GM21515 (cell line): Measurements from ENCODE around the gene NBPF11.
"Not testable (repeated sequence)": the region's sequence is repeated elsewhere in the genome, so short reads cannot be mapped to it uniquely, and the experiment has no call there.

Experiments
- ATAC-seq: cut with Tn5 transposase; IDR thresholded peaks from one replicate; pipeline ENCODE4 v1.9.1; 2021; ENCODE audit not compliant: unreplicated experiment

NBPF11 gene

GRCh38 chr1:148151371-148151819, 686 bp downstream of the NBPF11 start:
- peak; percentile 27 for ATAC-seq

DNA sequence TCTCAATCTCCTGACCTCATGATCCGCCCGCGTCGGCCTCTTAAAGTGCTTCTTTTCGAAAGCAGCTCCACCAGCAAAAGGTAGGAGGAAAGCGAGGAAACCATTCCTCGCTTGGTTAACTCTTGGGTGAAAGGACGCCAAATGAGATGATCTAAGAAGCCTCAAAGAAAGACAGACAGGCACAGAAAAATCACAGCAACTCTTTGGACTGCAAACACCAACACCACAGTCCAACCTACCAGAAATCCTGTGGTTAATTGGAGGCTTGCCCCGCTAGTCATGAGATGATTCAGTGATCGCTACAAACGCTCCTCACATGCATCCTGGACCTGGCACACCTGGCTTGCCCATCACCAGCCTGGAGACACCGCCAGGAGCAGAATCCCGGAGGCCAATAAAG, 1.1 kb downstream of the NBPF11 start:
- peak; percentile 15 for ATAC-seq

DNA sequence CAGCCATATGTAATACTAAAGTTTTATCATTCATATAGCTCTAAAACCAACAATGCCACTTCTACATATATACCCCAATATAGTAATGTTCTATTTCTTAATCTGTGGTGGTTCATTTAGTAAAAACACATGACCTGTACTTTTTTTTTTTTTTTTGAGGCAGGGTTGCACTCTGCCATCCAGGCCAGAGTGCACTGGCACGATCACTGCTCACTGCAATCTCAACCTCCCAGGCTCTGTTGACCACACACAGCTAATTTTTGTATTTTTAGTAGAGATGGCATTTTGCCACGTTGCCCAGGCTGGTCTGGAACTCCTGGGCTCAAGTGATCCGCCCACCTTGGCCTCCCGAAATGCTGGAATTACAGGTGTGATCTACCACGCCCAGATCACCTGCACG, 2.1 kb downstream of the NBPF11 start:
- ATAC-seq, result not testable (repeated sequence)

DNA sequence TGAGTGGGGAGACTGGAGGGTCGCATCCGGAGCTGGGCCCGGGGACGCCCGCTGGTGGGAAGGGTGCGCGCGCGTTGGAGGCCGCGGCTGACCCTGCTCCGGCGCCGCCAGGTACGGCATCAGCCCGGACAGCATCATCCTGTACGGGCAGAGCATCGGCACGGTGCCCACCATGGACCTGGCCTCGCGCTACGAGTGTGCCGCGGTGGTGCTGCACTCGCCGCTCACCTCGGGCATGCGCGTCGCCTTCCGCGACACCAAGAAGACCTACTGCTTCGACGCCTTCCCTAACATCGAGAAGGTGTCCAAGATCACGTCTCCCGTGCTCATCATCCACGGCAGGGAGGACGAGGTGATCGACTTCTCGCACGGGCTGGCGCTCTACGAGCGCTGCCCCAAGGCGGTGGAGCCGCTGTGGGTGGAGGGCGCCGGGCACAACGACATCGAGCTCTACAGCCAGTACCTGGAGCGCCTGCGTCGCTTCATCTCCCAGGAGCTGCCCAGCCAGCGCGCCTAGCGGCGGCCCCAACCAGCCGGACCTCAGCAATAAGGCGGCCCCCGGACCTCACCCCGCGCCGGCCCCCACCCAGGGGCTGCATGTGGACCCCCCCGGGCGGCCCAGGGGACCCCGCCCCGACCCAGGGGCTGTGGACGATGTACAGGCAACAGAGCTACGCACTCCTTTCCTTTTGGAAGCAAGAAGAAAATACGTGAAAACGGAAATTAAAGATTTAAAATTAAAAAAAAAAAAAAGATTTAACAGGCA, 2.8 kb downstream of the NBPF11 start:
- not testable (repeated sequence) for ATAC-seq

GRCh38 chr1:148147052-148147838, 4.8 kb downstream of the NBPF11 start:
- ATAC-seq, result not testable (repeated sequence)

DNA sequence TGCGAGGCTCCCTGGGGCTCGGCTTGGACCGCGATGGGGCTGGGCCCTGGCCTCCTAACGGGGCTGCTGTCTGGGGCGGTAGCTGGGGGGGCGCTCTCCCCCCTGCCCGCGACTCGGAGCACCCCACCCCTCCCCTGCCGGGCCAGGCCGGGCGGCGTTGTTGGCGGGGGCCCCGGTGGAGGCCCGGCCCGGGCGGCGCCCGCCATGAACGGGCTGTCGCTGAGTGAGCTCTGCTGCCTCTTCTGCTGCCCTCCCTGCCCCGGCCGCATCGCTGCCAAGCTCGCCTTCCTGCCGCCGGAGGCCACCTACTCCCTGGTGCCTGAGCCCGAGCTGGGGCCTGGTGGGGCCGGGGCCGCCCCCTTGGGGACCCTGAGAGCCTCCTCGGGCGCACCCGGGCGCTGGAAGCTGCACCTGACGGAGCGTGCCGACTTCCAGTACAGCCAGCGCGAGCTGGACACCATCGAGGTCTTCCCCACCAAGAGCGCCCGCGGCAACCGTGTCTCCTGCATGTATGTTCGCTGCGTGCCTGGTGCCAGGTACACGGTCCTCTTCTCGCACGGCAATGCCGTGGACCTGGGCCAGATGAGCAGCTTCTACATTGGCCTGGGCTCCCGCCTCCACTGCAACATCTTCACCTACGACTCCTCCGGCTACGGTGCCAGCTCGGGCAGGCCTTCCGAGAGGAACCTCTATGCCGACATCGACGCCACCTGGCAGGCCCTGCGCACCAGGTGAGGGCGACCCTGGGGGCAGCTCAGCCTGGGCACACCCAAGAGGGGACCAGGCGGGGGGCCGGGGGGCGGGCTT, 5.7 kb downstream of the NBPF11 start:
- ATAC-seq, result not testable (repeated sequence)

- not testable (repeated sequence) for ATAC-seq
Measured at GRCh38 chr1:148143223-148143622, 8.9 kb downstream of the NBPF11 start.

DNA sequence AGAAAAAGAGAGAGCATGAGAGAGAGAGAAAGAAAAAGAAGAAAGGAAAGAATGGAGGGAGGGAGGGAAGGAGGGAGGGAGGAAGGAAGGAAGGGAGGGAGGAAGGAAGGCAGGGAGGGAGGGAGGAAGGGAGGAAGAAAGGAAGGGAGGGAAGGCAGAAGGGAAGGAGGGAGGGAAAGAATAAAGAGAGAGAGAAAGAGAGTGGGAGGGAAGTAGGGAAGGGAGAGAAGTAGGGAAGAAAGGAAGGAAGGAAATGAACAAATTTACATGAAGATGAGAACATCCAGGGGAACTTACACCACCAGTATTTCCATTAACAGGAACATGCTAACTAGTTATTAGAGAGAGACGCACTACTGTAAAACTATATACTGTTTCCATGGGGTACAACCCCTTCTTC, 10.1 kb downstream of the NBPF11 start:
- not testable (repeated sequence) for ATAC-seq

DNA sequence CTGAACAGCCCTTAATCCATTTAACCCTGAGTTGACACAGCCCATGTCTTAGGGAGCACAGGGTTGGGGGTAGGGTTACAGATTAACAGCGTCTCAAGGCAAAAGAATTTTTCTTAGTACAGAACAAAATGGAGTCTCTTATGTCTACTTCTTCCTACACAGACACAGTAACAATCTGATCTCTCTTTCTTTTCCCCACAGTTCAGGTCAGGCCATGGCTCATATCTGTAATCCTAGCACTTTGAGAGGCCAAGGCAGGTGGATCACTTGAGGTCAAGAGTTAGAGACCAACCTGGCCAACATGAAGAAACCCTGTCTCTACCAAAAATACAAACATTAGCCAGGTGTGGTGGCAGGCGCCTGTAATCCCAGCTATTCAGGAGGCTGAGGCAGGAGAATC, 13.5 kb downstream of the NBPF11 start:
- not testable (repeated sequence) for ATAC-seq

- ATAC-seq, result not testable (repeated sequence)
Measured at GRCh38 chr1:148122341-148122740, 29.7 kb downstream of the NBPF11 start.

DNA sequence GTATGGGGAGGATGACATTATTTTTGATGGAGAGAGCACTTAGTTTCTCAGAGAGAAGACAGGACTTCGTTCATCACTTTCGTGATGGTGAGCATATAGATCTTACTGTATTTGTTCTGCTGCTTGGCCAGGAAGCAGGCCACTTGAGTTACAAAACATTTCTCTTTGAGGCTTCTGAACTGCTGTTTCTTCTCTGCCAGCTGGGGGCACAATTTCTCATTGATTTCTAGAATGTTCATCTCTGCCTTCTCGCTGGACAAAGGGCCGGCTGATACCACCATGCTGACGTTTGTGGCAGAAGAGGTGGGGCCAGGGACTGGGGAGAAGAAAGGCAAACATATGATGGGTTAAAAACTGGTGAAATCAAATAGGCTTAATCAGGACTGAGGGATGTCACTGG, 31.7 kb downstream of the NBPF11 start:
- not testable (repeated sequence) for ATAC-seq

DNA sequence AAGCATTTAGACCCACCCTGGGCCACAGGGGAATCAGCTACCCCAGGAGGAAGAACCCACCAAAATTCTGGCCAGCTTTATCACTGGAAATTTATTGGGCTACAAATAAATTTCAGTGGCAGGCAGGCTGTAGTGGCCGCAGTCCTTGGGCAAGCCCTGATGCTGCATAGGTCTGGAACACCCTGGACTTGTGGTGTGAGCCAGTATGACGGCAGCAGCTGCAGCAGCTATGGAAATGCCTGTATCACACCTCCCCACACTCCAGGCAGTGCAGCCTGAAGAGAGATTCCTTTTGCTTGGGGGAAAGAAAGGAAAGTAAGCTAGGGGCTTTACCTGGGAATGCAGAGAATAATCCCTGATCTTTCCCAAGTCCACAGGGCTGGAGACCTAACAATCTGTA, 56.3 kb downstream of the NBPF11 start:
- not testable (repeated sequence) for ATAC-seq

DNA sequence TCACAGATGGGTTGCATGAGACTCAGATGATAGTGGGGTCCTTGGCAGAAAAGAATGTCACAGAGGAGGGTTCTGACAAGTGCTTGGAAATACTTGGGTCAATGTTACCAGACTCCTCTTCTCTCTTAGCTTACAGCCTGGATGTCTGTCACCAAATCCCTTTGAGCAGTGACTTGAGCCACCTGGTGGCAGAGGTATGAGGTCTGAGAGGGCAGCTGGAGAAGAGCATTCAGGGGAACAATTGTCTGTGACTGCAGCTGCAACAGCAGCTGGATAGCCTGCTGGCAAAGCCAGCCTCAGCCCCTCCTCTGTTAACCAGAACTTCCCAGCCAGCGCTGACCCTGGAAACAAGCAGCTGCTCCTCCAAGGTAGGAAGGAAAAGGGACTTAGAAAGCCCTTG, 65.9 kb downstream of the NBPF11 start:
- not testable (repeated sequence) for ATAC-seq

DNA sequence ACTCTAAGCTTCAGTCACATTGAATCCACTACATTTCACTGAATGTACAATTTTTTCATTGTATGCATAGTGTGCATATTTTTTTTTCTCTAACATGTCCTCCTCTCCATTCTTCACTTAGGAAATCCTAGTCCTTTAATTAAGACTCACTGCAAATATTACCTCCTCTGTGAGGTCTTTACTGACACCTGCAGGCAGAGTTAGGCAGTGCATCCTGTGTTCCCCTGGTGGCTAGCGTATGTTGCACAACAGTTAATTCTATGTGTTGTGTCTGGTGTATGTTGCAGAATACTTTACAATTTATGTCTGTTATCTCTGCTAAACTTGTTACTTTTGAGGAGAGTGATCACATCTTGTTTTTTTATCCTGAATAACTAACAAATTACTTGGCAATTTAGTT, 70.9 kb downstream of the NBPF11 start:
- peak; percentile 58 for ATAC-seq

- ATAC-seq, result not testable (repeated sequence)
Measured at GRCh38 chr1:148078632-148079519, 73.2 kb downstream of the NBPF11 start.

DNA sequence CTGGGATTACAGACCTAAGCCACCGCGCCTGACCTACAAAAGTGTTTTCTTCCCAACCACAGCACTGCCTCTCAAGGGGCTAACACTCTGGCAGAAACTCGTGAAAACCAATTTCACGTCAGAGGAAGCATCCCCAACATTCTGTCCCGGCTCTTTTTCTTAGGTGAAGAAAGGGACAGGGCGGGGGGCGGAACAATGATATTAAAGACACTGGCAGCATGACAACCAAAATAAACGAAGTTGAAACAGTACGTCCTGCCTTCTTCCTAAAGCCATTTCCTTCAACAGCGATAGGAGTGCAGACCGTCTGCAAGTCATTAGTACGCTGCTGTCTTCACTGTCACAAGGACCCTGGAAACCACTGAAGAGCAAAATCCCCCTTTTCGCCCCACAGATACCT, 74.0 kb downstream of the NBPF11 start:
- not testable (repeated sequence) for ATAC-seq

DNA sequence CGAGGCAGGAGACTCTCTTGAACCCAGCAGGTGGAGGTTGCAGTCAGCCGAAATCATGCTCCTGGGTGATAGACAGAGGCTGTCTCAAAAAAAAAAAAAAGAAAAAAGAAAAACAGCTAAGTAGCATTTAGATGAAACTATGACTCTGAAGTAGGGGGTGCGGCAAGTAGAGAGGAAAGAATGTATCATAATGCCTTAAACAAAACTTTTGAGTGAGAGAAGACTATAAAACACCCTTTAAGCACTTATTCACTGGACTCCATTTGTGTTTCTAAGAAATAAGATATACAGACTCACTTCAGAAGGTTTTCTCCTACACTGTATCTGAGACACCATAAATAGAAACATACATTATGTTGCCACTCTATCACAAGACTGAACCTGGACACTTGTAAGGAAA, 74.6 kb downstream of the NBPF11 start:
- not testable (repeated sequence) for ATAC-seq

DNA sequence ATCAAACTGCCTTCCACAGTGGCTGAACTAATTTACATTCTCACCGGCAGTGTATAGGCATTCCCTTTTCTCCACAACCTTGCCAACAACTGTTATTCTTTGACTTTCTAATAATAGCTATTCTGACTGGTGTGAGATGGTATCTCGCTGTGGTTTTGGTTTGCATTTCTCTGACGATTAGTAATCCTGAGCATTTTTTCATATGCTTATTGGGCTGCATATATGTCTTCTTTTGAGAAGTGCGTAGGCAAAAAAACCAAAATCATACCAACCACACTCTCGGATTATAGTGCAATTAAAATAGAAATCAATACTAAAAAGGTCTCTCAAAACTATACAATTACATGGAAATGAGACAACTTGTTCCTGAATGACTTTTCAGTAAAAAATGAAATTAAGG, 78.7 kb downstream of the NBPF11 start:
- ATAC-seq, result not testable (repeated sequence)

DNA sequence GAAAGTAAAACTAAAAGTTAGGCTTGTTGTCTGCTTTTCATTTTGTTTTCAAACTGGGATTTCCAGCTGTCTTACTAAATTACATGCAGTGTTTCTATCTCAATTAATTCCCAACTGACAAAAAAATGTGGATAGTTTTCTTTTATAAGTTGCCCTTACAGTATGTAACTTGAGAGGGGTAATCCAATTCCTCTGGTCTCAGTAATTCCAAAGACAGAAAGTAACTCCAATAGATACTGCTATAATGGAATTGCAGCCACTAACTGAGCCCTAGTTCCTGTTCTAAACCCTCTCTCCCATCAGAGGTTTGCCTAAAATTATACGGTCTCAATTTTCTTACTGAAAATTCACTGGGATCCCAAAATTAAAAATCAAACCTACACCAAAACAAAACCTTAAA, 83.5 kb downstream of the NBPF11 start:
- ATAC-seq, result not testable (repeated sequence)

DNA sequence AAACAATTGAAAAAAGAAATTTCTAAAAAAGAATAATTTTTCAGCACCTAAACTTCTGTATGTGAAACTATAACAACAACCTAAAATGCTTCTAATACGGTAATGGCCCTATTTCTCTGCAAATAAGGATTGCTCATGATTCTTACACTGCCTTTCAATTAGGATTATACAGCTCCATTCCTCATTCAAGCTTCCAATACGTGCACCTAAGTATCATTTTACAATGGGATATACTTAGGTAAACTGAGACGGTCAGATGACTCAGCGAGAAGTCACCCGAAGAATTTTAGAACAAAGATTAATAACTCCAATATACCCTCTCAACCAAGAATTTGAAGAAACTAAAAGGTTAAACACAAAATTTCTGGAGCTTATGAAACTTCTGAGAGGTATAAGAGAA, 83.9 kb downstream of the NBPF11 start:
- not testable (repeated sequence) for ATAC-seq
